HepG2 (cell line): Measurements from ENCODE around the gene YWHAE. TPM values are rescaled to one million over a fixed set of nuclear protein-coding genes. Genes with fewer than 3 reads are reported as not detected.

Experiments
- ATAC-seq: fragments of 200-7000 bp; cut with Tn5 transposase; 3 replicates; pipeline ENCODE4 v1.9.1; 2020; ENCODE audit warnings: mild to moderate bottlenecking, moderate library complexity
- BruUV-seq: library from RNA; stranded (reverse); fragments of 400-500 nt; replicated peaks from 2 replicates; lab custom pipeline; 2021; lab: Mats Ljungman, UMichigan
- CTCF ChIA-PET: fragments of 300-600 bp; formaldehyde crosslinking; extraction: SDS; loops from one replicate; lab custom pipeline; 2021; ENCODE audit warnings: low total read pairs, inconsistent platforms, low intra/inter-chr PET ratio; lab: Yijun Ruan, JAX
- POLR2A ChIA-PET: fragments of 350-600 bp; sonication (Branson Sonifier 250); formaldehyde crosslinking; loops from one replicate; lab custom pipeline; 2020; ENCODE audit warnings: antibody characterized with exemption, inconsistent platforms; lab: Yijun Ruan, JAX
- DNase-seq: peaks from one replicate; pipeline ENCODE4 v3.0.0-alpha.2; 2015; ENCODE audit warnings: low spot score
- FAIRE-seq: peaks from 3 replicates; lab custom pipeline; 2011; peaks lifted over from hg19 to GRCh38; lab: Jason Lieb, UNC
- H2AFZ ChIP-seq: one replicate; pipeline ENCODE4 v1.6.1; 2011; ENCODE audit warnings: low read length, inconsistent platforms
- H3K27ac ChIP-seq: fragments of 300-600 bp; 3 replicates; pipeline ENCODE4 v1.8.0; 2011; ENCODE audit warnings: mixed run types, mild to moderate bottlenecking, mixed read lengths, low read length, inconsistent platforms; ENCODE audit not compliant: insufficient read depth; ENCODE audit errors: extremely low read length
- H3K27me3 ChIP-seq, 2 experiments: fragments of 200-600 bp in 1 of 2; 2 replicates in 1 of 2; 3 replicates in 1 of 2; pipeline versions ENCODE4 v1.6.0 to v1.8.0; 2011; ENCODE audit warnings: low read length in 2 of 2, mild to moderate bottlenecking in 2 of 2, moderate library complexity in 2 of 2, inconsistent platforms in 1 of 2; ENCODE audit not compliant: insufficient read depth in 2 of 2, control insufficient read depth in 1 of 2
- H3K36me3 ChIP-seq, 2 experiments: fragments of 200-600 bp in 1 of 2; replicated peaks in 1 of 2; 2 replicates in 1 of 2; 3 replicates in 1 of 2; pipeline versions ENCODE4 v1.5.1 to v1.8.0; 2011; ENCODE audit warnings: low read length in 2 of 2, inconsistent platforms in 1 of 2; ENCODE audit not compliant: insufficient read depth in 2 of 2, control insufficient read depth in 1 of 2
- H3K4me1 ChIP-seq: 2 replicates; pipeline ENCODE4 v1.5.1; 2012; ENCODE audit warnings: low read length, inconsistent platforms; ENCODE audit not compliant: insufficient read depth
- H3K4me2 ChIP-seq: 2 replicates; pipeline ENCODE4 v1.6.0; 2011; ENCODE audit warnings: low read depth, low read length, inconsistent platforms
- H3K4me3 ChIP-seq, 3 experiments: fragments of 200-600 bp in 1 of 3; sonication (generic), shearing (Covaris generic) in 1 of 3; replicated peaks in 1 of 3; 2 replicates each; pipeline ENCODE4 v1.5.1; 2011 to 2016; ENCODE audit warnings: low read length in 3 of 3, inconsistent platforms in 2 of 3, low read depth in 2 of 3, mild to moderate bottlenecking in 2 of 3, control low read depth in 1 of 3, mixed read lengths in 1 of 3; ENCODE audit not compliant: insufficient read depth in 1 of 3
- H3K79me2 ChIP-seq: one replicate; pipeline ENCODE4 v1.6.1; 2011; ENCODE audit warnings: low read length, inconsistent platforms; ENCODE audit not compliant: insufficient read depth
- H3K9ac ChIP-seq: 2 replicates; pipeline ENCODE4 v1.6.0; 2011; ENCODE audit warnings: mild to moderate bottlenecking, low read depth, low read length, inconsistent platforms; ENCODE audit not compliant: insufficient read depth
- H3K9me3 ChIP-seq: 2 replicates; pipeline ENCODE4 v1.5.1; 2012; ENCODE audit warnings: mild to moderate bottlenecking, low read length
- H4K20me1 ChIP-seq: 2 replicates; pipeline ENCODE4 v1.6.0; 2011; ENCODE audit warnings: inconsistent platforms, mild to moderate bottlenecking, low read length, moderate library complexity; ENCODE audit not compliant: insufficient read depth
- ATAD3A ChIP-seq: sonication (generic); formaldehyde crosslinking; IDR thresholded peaks from 2 replicates; pipeline ENCODE4 v1.4.0; 2020; ENCODE audit warnings: missing genetic modification reagents
- GATAD2A ChIP-seq: IDR thresholded peaks from 2 replicates; pipeline ENCODE4 v1.6.1; 2016
- IRX3 ChIP-seq: sonication (generic); formaldehyde crosslinking; IDR thresholded peaks from 2 replicates; pipeline ENCODE4 v1.8.1; 2023; ENCODE audit warnings: mild to moderate bottlenecking, low read depth, missing genetic modification reagents, borderline replicate concordance
- NFAT5 ChIP-seq: sonication (generic); formaldehyde crosslinking; IDR thresholded peaks from 2 replicates; pipeline ENCODE4 v1.4.0; 2020; ENCODE audit warnings: missing genetic modification reagents
- PHF21A ChIP-seq: sonication (generic); formaldehyde crosslinking; IDR thresholded peaks from 2 replicates; pipeline ENCODE4 v1.5.0; 2020; ENCODE audit warnings: mild to moderate bottlenecking, missing genetic modification reagents
- SOX6 ChIP-seq, 2 experiments: fragments of 450-650 bp in 1 of 2; sonication (generic) in 1 of 2; formaldehyde crosslinking in 1 of 2; IDR thresholded peaks; 2 replicates each; pipeline versions ENCODE4 v1.4.0 to v1.6.1; 2017 to 2020; ENCODE audit warnings: antibody characterized with exemption in 1 of 2, mild to moderate bottlenecking in 1 of 2, missing genetic modification reagents in 1 of 2
- TOPORS ChIP-seq: sonication (generic); formaldehyde crosslinking; IDR thresholded peaks from 2 replicates; pipeline ENCODE4 v1.8.0; 2023; ENCODE audit warnings: mild to moderate bottlenecking, missing genetic modification reagents
- ZNF121 ChIP-seq: sonication (generic); formaldehyde crosslinking; IDR thresholded peaks from 2 replicates; pipeline ENCODE4 v1.5.0; 2020; ENCODE audit warnings: mild to moderate bottlenecking, missing genetic modification reagents
- ZNF414 ChIP-seq: sonication (generic); formaldehyde crosslinking; IDR thresholded peaks from 2 replicates; pipeline ENCODE4 v1.5.0; 2020; ENCODE audit warnings: missing genetic modification reagents
- ZNF609 ChIP-seq: sonication (generic); formaldehyde crosslinking; IDR thresholded peaks from 2 replicates; pipeline ENCODE4 v1.4.0; 2020; ENCODE audit warnings: mild to moderate bottlenecking, missing genetic modification reagents, borderline replicate concordance
- ZNF773 ChIP-seq: sonication (generic); formaldehyde crosslinking; IDR thresholded peaks from 2 replicates; pipeline ENCODE4 v1.4.0; 2020; ENCODE audit warnings: missing genetic modification reagents, borderline replicate concordance
- WGBS: methylation state at CpG from one replicate; pipeline ENCODE4 v1.1.6; 2017; ENCODE audit warnings: low lambda C conversion rate; 5-methylcytosine and 5-hydroxymethylcytosine counted together
- in situ Hi-C: cut with HindIII; loops from 2 replicates; pipeline ENCODE4 v1.10.0; 2017; ENCODE audit warnings: low pct_unique_long_range_greater_than_20kb; ENCODE audit not compliant: extremely low pct_ligation_motif_present
- intact Hi-C: fragments of 100-400 bp; cut with micrococcal nuclease; formaldehyde crosslinking; loops from one replicate; pipeline ENCODE4 v1.10.0; 2022; ENCODE audit not compliant: unreplicated experiment
- polyA plus RNA-seq, 8 experiments: library from polyadenylated mRNA; depleted of rRNA in 3 of 8; stranded (reverse) in 7 of 8; unstranded in 1 of 8; fragments of >200 nt; fragmentation: Illumina TruSeq in 4 of 8; extraction: Trizol in 4 of 8; gene quantifications; 2 replicates each; pipeline versions ENCODE4 v1.2.1 to v1.2.3, GENCODE V29; 2011 to 2016; ENCODE audit warnings: low read depth in 4 of 8, missing spikeins in 1 of 8, mixed read lengths in 1 of 8; ENCODE audit not compliant: insufficient read depth in 1 of 8
- total RNA-seq, 5 experiments: library from RNA; depleted of rRNA; stranded (reverse); fragments of >200 nt; fragmentation: Illumina TruSeq; extraction: Trizol; gene quantifications; 2 replicates each; pipeline ENCODE4 v1.2.3, GENCODE V29; 2016; ENCODE audit warnings: low read depth in 1 of 5

The YWHAE gene
- total and polyA plus RNA-seq, 2 of the 13 experiments (the other 11 are each of a cell fraction or from before 2014, with no cell fraction given) = 256 to 335 TPM

- TF ChIP-seq ZNF609 (no peak), ZNF121 (CRISPR knock-in tag) (no peak), TOPORS (CRISPR knock-in tag) (no peak), PHF21A (CRISPR knock-in tag) (no peak), GATAD2A (CRISPR knock-in tag) (no peak), IRX3 (CRISPR knock-in tag) (no peak), ATAD3A (CRISPR knock-in tag) (no peak)
These were observed 37.8 kb downstream of the YWHAE start (continued) for GRCh38 chr17:1362065-1362848.

- in situ Hi-C loops = no loop called here
- Histone ChIP-seq H3K9ac (no peak overlapping the region), H3K27me3 (no peaks in the 10 kb centered on the region), H3K4me3 (no peak overlapping the region), H3K9me3 (no peaks in the 10 kb centered on the region), H3K4me2 (no peak overlapping the region), H2AFZ (no peak overlapping the region), H3K36me3 (peaks cover 15 to 59% of the 10 kb centered on the region in 2 experiments), H3K4me1 (no peaks in the 10 kb centered on the region; the same call in 1 of the 2 replicates), H4K20me1 (peaks cover 52% of the 10 kb centered on the region), H3K27ac (no peak overlapping the region), H3K79me2 (peaks cover 67% of the 10 kb centered on the region)
- DNase-seq (no peak), ATAC-seq (no peak), FAIRE-seq (no peak)
- ChIA-PET POLR2A (no interaction called here), CTCF (no interaction called here)
- WGBS = 95% methylated on average over 12 of the region's 12 CpGs
- intact Hi-C loops = loop anchor here (10.0 kb wide), 1 partner anchor 54 kb away; no protein-coding TSS in a partner anchor
- no TSS peak for BruUV-seq
- no peak for TF ChIP-seq ZNF773 (CRISPR knock-in tag)
- TF ChIP-seq SOX6 (IDR thresholded peaks at IDR 0.05) = no peak
- no peak for TF ChIP-seq SOX6 (CRISPR knock-in tag; IDR thresholded peaks at IDR 0.05)
- no peak for TF ChIP-seq ZNF414 (CRISPR knock-in tag)
- no peak for TF ChIP-seq NFAT5 (CRISPR knock-in tag)
These were observed 39.0 kb downstream of the YWHAE start for GRCh38 chr17:1360975-1361374.
